GM20431 (cell line): ENCODE measurements around the gene OPN4.
"Not testable (repeated sequence)": the region's sequence is repeated elsewhere in the genome, so short reads cannot be mapped to it uniquely, and the experiment has no call there.

Experiments
- in situ Hi-C: fragments of 300-500 bp; cut with MseI, MboI; formaldehyde crosslinking; loops from one replicate; pipeline ENCODE4 v1.15.0; 2020; ENCODE audit warnings: low sequenced_read_pairs; ENCODE audit not compliant: unreplicated experiment

The OPN4 gene, protein sequence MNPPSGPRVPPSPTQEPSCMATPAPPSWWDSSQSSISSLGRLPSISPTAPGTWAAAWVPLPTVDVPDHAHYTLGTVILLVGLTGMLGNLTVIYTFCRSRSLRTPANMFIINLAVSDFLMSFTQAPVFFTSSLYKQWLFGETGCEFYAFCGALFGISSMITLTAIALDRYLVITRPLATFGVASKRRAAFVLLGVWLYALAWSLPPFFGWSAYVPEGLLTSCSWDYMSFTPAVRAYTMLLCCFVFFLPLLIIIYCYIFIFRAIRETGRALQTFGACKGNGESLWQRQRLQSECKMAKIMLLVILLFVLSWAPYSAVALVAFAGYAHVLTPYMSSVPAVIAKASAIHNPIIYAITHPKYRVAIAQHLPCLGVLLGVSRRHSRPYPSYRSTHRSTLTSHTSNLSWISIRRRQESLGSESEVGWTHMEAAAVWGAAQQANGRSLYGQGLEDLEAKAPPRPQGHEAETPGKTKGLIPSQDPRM

GRCh38 chr10:86654411-86655172 is at the start of gene OPN4:
Gene OPN4, plus strand, starts transcription at chr10:86654547. Its CDS starts 237 bp downstream, at chr10:86654784.
- in situ Hi-C loops, result no loop called here

DNA sequence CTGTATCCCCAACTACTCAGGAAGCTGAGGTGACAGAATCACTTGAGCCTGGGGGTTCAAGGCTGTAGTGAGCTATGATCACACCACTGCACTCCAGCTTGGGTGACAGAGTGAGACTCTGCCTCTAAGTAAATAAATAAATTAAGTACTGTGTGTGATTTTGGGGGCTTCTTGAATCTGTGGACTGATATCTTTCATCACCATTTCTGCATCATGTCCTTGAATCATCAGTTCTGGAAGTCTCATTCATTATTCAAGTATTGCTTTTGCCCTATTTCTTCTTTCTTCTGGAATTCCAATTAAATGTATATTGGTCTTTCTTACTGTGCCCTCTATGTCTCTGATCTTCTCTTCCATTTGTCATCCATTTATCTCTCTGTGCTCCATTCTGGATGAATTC is 46.7 kb upstream of the OPN4 start:
- in situ Hi-C loops, result no loop called here

- in situ Hi-C loops, result no loop called here
Observed at GRCh38 chr10:86609920-86610319, 44.4 kb upstream of the OPN4 start.

DNA sequence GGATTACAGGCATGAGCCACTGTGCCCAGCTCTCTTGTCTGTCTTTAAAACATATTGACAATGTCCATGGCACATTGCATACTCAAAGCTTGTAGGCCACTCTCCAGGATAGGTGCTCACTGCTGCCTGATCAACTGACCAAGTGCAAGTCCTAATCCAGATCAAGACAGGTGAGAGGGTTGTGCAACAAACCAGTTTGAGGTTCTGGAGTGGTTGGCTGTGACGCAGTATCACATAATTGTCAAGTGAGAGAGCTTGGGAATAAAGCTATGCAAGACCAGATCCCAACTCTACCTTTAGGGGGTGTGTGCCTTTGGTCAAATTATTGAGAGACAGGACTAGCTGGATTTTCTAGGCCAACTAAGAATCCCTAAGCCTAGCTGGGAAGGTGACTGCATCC is 43.0 kb upstream of the OPN4 start:
- in situ Hi-C loops, result no loop called here

- in situ Hi-C loops, result no loop called here
Observed at GRCh38 chr10:86613096-86613495, 41.3 kb upstream of the OPN4 start.

- in situ Hi-C loops, result no loop called here
Observed at GRCh38 chr10:86613905-86614304, 40.4 kb upstream of the OPN4 start.

DNA sequence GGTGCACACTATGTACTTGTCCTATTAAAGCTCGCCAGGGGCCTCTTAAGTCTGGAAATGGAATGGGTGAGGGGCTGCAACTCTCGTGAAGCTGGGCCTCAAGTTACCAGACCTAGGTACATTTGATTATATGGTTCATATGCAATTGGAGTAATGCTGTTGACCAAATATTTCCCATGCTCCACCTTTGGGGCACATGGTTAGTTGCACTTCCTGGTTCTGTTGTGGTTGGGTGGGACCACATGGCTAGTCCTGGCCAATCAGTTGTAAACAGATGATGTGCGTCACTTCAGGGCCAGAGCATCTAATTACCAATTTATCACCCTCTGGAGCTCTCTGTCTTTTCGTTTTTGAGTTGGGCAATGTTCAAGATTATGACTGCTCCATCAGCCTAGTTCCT is 39.5 kb upstream of the OPN4 start:
- in situ Hi-C loops, result no loop called here

DNA sequence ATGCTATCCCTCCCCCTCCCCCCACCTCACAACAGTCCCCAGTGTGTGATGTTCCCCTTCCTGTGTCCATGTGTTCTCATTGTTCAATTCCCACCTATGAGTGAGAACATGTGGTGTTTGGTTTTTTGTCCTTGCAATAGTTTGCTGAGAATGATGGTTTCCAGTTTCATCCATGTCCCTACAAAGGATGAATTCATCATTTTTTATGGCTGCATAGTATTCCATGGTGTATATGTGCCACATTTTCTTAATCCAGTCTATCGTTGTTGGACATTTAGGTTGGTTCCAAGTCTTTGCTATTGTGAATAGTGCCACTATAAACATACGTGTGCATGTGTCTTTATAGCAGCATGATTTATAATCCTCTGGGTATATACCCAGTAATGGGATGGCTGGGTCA is 37.1 kb upstream of the OPN4 start:
- in situ Hi-C loops, result not testable (repeated sequence)

- in situ Hi-C loops, result no loop called here
Observed at GRCh38 chr10:86628311-86628710, 26.0 kb upstream of the OPN4 start.

- in situ Hi-C loops, result no loop called here
Observed at GRCh38 chr10:86630079-86630478, 24.3 kb upstream of the OPN4 start.

DNA sequence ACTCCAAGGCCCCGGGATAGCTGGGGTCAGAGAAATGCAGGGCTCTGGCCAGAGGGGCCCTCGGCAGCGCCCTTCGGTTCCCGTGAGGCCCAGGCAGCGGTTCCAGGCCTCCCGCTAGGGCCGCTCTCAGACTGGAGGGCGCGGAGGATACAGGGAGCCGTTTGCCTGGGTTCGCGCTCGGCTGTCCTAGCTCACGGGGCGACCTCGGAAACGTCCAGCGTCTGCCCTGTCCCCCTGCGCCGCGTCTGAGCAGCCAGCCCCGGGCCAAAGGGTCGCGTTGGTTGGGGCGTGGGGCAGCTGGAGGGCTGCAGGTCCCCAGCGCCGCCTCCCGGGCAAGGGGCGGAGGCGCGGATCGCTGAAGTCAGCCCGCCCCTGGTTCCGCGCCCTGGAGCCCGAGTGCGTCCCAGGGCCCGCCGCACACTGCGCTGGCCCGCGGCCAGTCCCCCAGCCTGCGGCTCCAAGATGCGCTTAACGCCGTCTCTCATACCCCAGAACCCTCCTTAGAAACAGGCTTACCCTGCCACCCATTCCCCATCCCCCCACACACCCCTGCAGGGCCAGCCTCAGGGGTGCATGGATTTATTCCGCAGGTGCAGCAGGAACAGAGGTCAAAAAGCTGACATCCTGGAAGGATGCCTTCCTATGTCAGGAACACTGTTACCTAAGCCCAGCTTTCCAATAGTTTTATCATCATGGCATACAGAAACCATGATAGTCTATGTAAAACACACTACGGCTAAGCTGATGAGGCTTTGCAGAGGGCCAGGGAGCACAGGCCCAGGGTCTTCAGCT is 22.1 kb upstream of the OPN4 start:
- in situ Hi-C loops, result no loop called here

- in situ Hi-C loops, result no loop called here
Observed at GRCh38 chr10:86632951-86633350, 21.4 kb upstream of the OPN4 start.

DNA sequence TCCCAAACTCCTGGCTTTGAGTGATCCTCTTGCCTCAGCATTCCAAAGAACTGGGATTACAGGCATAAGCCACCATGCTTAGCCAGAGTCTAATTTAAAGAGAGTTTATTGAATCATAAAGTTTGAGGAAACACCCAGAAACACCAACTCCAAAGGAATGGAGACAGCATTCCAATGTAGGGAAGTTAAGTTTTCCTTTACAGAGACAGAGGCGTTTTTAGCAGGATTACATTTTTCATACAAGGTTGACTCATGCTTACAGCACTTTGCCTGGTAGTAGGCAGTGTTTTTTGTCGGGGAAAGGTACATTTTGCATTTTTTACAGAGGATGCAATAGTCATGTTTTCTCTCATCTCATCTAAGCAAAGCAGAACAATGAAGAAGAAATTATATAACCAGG is 18.9 kb upstream of the OPN4 start:
- in situ Hi-C loops, result no loop called here

GRCh38 chr10:86636311-86636710 is 18.0 kb upstream of the OPN4 start:
- in situ Hi-C loops, result no loop called here

GRCh38 chr10:86642021-86642420 is 12.3 kb upstream of the OPN4 start:
- in situ Hi-C loops, result no loop called here

GRCh38 chr10:86642499-86642898 is 11.8 kb upstream of the OPN4 start:
- in situ Hi-C loops, result no loop called here

- in situ Hi-C loops, result no loop called here
Observed at GRCh38 chr10:86644152-86644793, 10.1 kb upstream of the OPN4 start.

- in situ Hi-C loops, result no loop called here
Observed at GRCh38 chr10:86644794-86645445, 9.4 kb upstream of the OPN4 start.

DNA sequence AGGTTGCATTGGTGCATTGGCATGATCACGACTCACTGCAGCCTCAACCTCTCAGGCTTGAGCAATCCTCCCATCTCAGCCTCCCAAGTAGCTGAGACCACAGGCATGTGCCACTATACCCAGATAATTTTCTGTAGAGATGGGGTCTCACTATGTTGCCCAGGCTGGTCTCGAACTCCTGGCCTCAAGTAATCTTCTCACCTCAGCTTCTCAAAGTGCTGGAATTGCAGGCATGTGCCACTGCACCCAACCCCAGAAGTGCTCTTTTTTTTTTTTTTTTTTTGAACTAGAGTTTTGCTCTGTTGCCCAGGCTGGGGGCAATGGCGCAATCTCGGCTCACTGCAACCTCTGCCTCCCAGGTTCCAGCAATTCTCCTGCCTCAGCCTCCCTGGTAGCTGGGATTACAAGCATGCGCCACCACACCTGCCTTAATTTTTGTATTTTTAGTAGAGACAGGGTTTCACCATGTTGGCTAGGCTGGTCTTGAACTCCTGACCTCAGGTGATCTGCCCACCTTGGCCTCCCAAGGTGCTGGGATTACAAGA is 8.7 kb upstream of the OPN4 start:
- in situ Hi-C loops, result not testable (repeated sequence)
